B cell (primary cell): ENCODE results near the gene MAN2A1. TPM values are rescaled to one million over a fixed set of nuclear protein-coding genes. Genes with fewer than 3 reads are reported as not detected.

ENCODE experiments used
- ATAC-seq: fragments of 200-7000 bp; cut with Tn5 transposase; one replicate; pipeline ENCODE4 v1.10.0; 2021; ENCODE audit warnings: low read depth, mild to moderate bottlenecking, moderate number of reproducible peaks, moderate library complexity
- CTCF ChIA-PET: fragments of 350-600 bp; sonication (Branson Sonifier 250); formaldehyde crosslinking; loops from one replicate; lab custom pipeline; 2021; ENCODE audit warnings: antibody characterized with exemption, inconsistent platforms; lab: Charles Lee
- POLR2A ChIA-PET: fragments of 350-600 bp; sonication (Branson Sonifier 250); formaldehyde crosslinking; loops from one replicate; lab custom pipeline; 2021; ENCODE audit warnings: antibody characterized with exemption; lab: Charles Lee
- DNase-seq: peaks from one replicate; pipeline ENCODE4 v3.0.0; 2013
- H2AFZ ChIP-seq: 2 replicates; pipeline ENCODE4 v1.6.1; 2012; ENCODE audit warnings: mild to moderate bottlenecking, low read depth, low read length; ENCODE audit not compliant: insufficient read depth, poor library complexity, severe bottlenecking
- H3K27ac ChIP-seq, 2 donors: 1 replicate in 1 of 2; 2 replicates in 1 of 2; pipeline ENCODE4 v1.5.1; 2012 to 2013; ENCODE audit warnings: low read length in 2 of 2, mild to moderate bottlenecking in 2 of 2, moderate library complexity in 1 of 2
- H3K27me3 ChIP-seq, 4 experiments: fragments of 200-600 bp in 1 of 4; sonication (generic) in 1 of 4; replicated peaks in 1 of 4; 1 replicate in 2 of 4; 2 replicates in 2 of 4; pipeline versions ENCODE4 v1.6.1 to v1.7.0; 2013 to 2016; ENCODE audit warnings: low read length in 3 of 4, mild to moderate bottlenecking in 2 of 4, mixed read lengths in 1 of 4, moderate library complexity in 1 of 4; ENCODE audit not compliant: insufficient read depth in 4 of 4, control insufficient read depth in 3 of 4; ENCODE audit errors: control extremely low read depth in 1 of 4
- H3K36me3 ChIP-seq, 2 experiments: replicated peaks in 1 of 2; 1 replicate in 1 of 2; 2 replicates in 1 of 2; pipeline versions ENCODE4 v1.6.1 to v1.7.1; 2013; ENCODE audit warnings: low read length in 1 of 2; ENCODE audit not compliant: insufficient read depth in 2 of 2, control insufficient read depth in 1 of 2; ENCODE audit errors: control extremely low read depth in 1 of 2, extremely low read depth in 1 of 2
- H3K4me1 ChIP-seq, 2 donors: fragments of 200-600 bp in 1 of 2; sonication (generic) in 1 of 2; 1 replicate in 1 of 2; 2 replicates in 1 of 2; pipeline versions ENCODE4 v1.5.1 to v1.6.1; 2013 to 2017; ENCODE audit warnings: low read length in 2 of 2; ENCODE audit not compliant: control insufficient read depth in 2 of 2, insufficient read depth in 2 of 2
- H3K4me2 ChIP-seq: replicated peaks from 2 replicates; pipeline ENCODE3; 2012; ENCODE audit warnings: mild to moderate bottlenecking, low read depth, low read length; ENCODE audit not compliant: poor library complexity, severe bottlenecking
- H3K4me3 ChIP-seq, 5 experiments: fragments of 200-600 bp in 1 of 5; sonication (generic) in 1 of 5; 1 replicate in 3 of 5; 2 replicates in 2 of 5; pipeline versions ENCODE4 v1.5.1 to v1.7.0; 2011 to 2016; ENCODE audit warnings: low read length in 4 of 5, mild to moderate bottlenecking in 4 of 5, low read depth in 2 of 5, control low read depth in 1 of 5, moderate library complexity in 1 of 5; ENCODE audit not compliant: insufficient read depth in 1 of 5; ENCODE audit errors: control extremely low read depth in 1 of 5, extremely low read depth in 1 of 5
- H3K79me2 ChIP-seq: fragments of 200-600 bp; sonication (generic); one replicate; pipeline ENCODE4 v1.6.0; 2016; ENCODE audit warnings: low read length; ENCODE audit not compliant: control insufficient read depth, insufficient read depth
- H3K9ac ChIP-seq: fragments of 200-600 bp; sonication (generic); 2 replicates; pipeline ENCODE4 v1.6.1; 2017; ENCODE audit warnings: mild to moderate bottlenecking, low read length, moderate library complexity
- H3K9me3 ChIP-seq, 3 donors: one replicate each; pipeline versions ENCODE4 v1.6.1 to v1.7.1; 2013; ENCODE audit warnings: low read length in 2 of 3; ENCODE audit not compliant: control insufficient read depth in 2 of 3, insufficient read depth in 1 of 3; ENCODE audit errors: control extremely low read depth in 1 of 3
- H4K20me1 ChIP-seq: 2 replicates; pipeline ENCODE4 v1.6.0; 2012; ENCODE audit warnings: mild to moderate bottlenecking, low read length; ENCODE audit not compliant: insufficient read depth, control insufficient read depth, poor library complexity, severe bottlenecking
- H3K27ac Mint-ChIP-seq: one replicate; pipeline ENCODE4 v1.8.0; 2021; ENCODE audit warnings: mixed read lengths
- H3K27me3 Mint-ChIP-seq: one replicate; pipeline ENCODE4 v1.8.0; 2021; ENCODE audit warnings: mixed read lengths
- H3K4me1 Mint-ChIP-seq: one replicate; pipeline ENCODE4 v1.8.0; 2021; ENCODE audit warnings: mixed read lengths
- H3K4me3 Mint-ChIP-seq: one replicate; pipeline ENCODE4 v1.8.0; 2021; ENCODE audit warnings: mixed read lengths
- H3K9me3 Mint-ChIP-seq: one replicate; pipeline ENCODE4 v1.8.0; 2022; ENCODE audit warnings: mixed read lengths; ENCODE audit not compliant: insufficient read depth
- CTCF ChIP-seq: fragments of 200-600 bp; IDR thresholded peaks from one replicate; pipeline ENCODE4 v1.8.0; 2022; ENCODE audit warnings: antibody characterized with exemption, mild to moderate bottlenecking
- EZH2 ChIP-seq: IDR thresholded peaks from 2 replicates; pipeline ENCODE4 v1.6.1; 2012; ENCODE audit warnings: borderline replicate concordance, low read depth, mild to moderate bottlenecking, moderate library complexity, low read length; ENCODE audit not compliant: insufficient read depth, poor library complexity, severe bottlenecking
- WGBS: methylation state at CpG from one replicate; pipeline ENCODE4 v1.1.5; 2013; ENCODE audit warnings: missing lambda C conversion rate; ENCODE audit not compliant: insufficient coverage; 5-methylcytosine and 5-hydroxymethylcytosine counted together
- intact Hi-C: fragments of 100-400 bp; cut with micrococcal nuclease; formaldehyde crosslinking; loops from one replicate; pipeline ENCODE4 v1.10.0; 2022
- polyA plus RNA-seq: library from polyadenylated mRNA; depleted of rRNA; stranded (reverse); fragments of >200 nt; gene quantifications from 2 replicates; pipeline ENCODE4 v1.2.3, GENCODE V29; 2012
- total RNA-seq, 2 donors: library from RNA; stranded (reverse); fragments of 120-200 nt in 1 of 2; gene quantifications; 1 replicate in 1 of 2; 2 replicates in 1 of 2; pipeline versions ENCODE4 v1.2.3 to v1.2.4, GENCODE V29; 2013 to 2022

MAN2A1 gene
- total and polyA plus RNA-seq, 2 donors (not counting 1 experiment from before 2014, with no cell fraction given): 12.7 to 55.0 TPM

- Mint-ChIP-seq H3K27ac (no peak overlapping the region), H3K4me3 (no peak overlapping the region), H3K4me1 (no peaks in the 10 kb centered on the region), H3K27me3 (no peaks in the 10 kb centered on the region), H3K9me3 (no peaks in the 10 kb centered on the region)
- Histone ChIP-seq H3K27me3 (no peaks in the 10 kb centered on the region), H3K4me2 (no peak overlapping the region), H3K79me2 (no peaks in the 10 kb centered on the region), H3K9me3 (peaks cover 0 to 1% (median 0%) of the 10 kb centered on the region in 3 donors), H4K20me1 (no peaks in the 10 kb centered on the region), H3K4me1 (no peaks in the 10 kb centered on the region), H3K36me3 (peaks cover 5 to 30% of the 10 kb centered on the region in 2 experiments), H3K27ac (no peak overlapping the region), H3K9ac (no peak overlapping the region), H2AFZ (no peak overlapping the region), H3K4me3 (no peak overlapping the region)
- TF ChIP-seq CTCF (no peak), EZH2 (no peak)
- ATAC-seq (no peak), DNase-seq (no peak)
- ChIA-PET POLR2A (no interaction called here), CTCF (interaction anchor here (0.6 kb wide), 1 partner anchor 44 kb away, joined by 6 read pairs; no protein-coding TSS in a partner anchor)
- no CpG with 5 or more reads among the region's 2 CpGs for WGBS
- intact Hi-C loops: no loop called here
These were observed 95.0 kb downstream of the MAN2A1 start for GRCh38 chr5:109784687-109785086.

GRCh38 chr5:109786206-109786855 lies 96.6 kb downstream of the MAN2A1 start:
- Histone ChIP-seq H3K27ac (no peak overlapping the region), H3K4me2 (no peak overlapping the region), H3K36me3 (peaks cover 5 to 28% of the 10 kb centered on the region in 2 experiments), H3K4me3 (no peak overlapping the region), H3K9ac (no peak overlapping the region), H2AFZ (no peak overlapping the region), H4K20me1 (no peaks in the 10 kb centered on the region), H3K4me1 (no peaks in the 10 kb centered on the region), H3K79me2 (no peaks in the 10 kb centered on the region), H3K9me3 (peaks cover 0 to 1% (median 0%) of the 10 kb centered on the region in 3 donors), H3K27me3 (no peaks in the 10 kb centered on the region)
- DNase-seq (no peak), ATAC-seq (no peak)
- WGBS: no CpG with 5 or more reads among the region's 5 CpGs
- no peaks in the 10 kb centered on the region for H3K4me1 Mint-ChIP-seq
- POLR2A ChIA-PET: no interaction called here
- CTCF ChIA-PET: no interaction called here
- no peaks in the 10 kb centered on the region for H3K9me3 Mint-ChIP-seq
- intact Hi-C loops: no loop called here
- TF ChIP-seq EZH2 (no peak), CTCF (no peak)
- H3K27me3 Mint-ChIP-seq: no peaks in the 10 kb centered on the region
- no peak overlapping the region for H3K4me3 Mint-ChIP-seq
- H3K27ac Mint-ChIP-seq: no peak overlapping the region
